Erythroblast (primary cell): ENCODE results near the gene TSC22D3.

Source experiments
- DNase-seq, 2 experiments: peaks; one replicate each; lab custom pipeline; 2025; lab: John Stamatoyannopoulos, UW
- GATA1 ChIP-seq: IDR thresholded peaks from 2 replicates; pipeline ENCODE4 v1.6.1; 2011; ENCODE audit warnings: low read depth, mild to moderate bottlenecking, control low read depth, low read length, moderate library complexity
- POLR2A ChIP-seq: IDR thresholded peaks from 2 replicates; pipeline ENCODE4 v1.6.1; 2011; ENCODE audit warnings: mild to moderate bottlenecking, low read length

The TSC22D3 gene

DNA sequence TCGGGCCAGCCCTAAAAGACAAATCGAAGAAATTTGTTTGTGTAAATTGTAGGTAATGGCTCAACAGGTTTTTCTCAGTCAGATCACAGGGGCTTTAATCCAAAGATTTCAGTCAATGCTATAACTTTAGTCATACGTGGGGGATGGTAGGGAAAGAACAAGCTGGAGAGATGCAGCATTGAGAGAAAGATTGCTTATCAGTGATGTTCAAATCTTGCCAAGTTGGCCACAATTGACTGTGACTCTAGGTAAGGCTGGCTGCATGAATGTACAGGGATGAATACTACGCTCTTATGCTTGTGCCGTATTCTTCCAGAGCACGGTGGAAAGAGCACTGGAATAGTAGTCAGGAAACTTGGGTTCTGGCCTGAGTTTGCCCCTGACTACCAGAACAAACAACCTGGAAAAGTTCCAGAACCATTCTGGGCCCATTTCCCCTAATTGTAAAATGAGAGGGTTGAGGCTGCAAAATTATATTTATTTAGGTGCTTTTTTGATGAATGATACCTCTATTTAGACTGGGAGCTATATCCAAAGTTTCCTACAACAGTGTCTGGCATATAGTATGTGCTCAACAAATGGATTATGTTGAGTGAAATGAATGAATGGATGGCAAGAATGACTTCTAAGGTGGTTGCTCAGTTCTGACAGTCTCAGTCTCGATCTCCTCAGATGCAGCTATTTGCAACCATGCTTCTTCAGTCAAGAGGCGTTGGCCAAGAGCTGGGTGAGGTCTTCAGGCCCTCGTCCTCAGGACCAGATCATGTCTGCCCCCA, 44.4 kb downstream of the TSC22D3 start:
- TF ChIP-seq GATA1 (no peak), POLR2A (no peak)
- DNase-seq = peak; percentile 19 to 23

DNA sequence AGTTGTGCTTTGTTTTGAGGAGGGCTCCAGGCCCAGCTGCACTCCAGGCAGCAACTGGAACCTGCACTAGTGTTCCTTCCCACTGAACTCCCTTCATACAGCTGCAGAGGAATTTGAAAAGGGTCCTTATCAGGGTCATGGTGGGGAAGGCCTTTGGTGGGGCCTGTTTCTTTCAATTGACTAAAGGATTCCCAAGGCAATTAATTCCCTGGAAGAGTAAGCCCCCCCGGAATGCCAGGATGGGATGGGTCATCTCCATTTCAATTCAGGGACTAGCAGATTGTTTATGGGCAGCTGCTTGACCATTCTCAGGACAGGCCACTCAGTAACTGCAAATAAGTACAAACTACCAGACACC, 45.3 kb downstream of the TSC22D3 start:
- DNase-seq = no peak
- TF ChIP-seq GATA1 (no peak), POLR2A (no peak)

DNA sequence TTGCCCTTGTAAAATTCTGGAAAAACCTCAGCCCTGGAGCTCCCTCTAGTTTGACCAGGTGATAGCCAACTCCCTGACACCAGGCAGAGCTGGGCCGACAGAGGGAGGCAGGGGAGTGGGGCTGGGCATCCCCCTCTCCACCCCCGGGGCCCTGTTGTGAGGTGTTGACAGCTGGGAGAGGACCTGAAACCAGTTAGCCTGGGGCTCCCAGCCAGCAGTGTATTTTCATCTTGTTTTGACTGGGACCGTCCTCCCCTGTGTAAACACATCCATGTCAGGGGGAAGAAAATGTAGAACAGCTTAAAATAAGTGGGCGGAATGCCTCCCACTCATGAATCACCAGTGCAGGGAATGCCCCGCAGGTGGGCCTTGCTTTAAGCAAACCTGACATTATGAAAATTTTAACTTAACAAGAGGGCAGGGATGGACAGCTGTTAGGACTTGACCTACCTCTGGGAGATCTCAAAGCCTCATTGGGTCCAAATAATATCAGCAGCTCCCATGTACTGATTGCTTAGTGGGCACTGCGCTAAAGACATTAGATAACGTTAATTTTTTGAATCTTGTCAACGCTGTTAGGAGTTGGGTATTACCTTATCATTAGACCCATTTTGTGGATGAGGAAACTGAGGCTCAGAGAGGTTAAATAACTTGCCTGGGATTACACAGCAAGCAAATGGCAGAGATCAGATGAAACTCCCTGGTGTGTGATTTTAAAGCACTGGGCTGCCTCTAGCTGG, 45.9 kb downstream of the TSC22D3 start:
- no peak for DNase-seq
- TF ChIP-seq GATA1 (no peak), POLR2A (no peak)

DNA sequence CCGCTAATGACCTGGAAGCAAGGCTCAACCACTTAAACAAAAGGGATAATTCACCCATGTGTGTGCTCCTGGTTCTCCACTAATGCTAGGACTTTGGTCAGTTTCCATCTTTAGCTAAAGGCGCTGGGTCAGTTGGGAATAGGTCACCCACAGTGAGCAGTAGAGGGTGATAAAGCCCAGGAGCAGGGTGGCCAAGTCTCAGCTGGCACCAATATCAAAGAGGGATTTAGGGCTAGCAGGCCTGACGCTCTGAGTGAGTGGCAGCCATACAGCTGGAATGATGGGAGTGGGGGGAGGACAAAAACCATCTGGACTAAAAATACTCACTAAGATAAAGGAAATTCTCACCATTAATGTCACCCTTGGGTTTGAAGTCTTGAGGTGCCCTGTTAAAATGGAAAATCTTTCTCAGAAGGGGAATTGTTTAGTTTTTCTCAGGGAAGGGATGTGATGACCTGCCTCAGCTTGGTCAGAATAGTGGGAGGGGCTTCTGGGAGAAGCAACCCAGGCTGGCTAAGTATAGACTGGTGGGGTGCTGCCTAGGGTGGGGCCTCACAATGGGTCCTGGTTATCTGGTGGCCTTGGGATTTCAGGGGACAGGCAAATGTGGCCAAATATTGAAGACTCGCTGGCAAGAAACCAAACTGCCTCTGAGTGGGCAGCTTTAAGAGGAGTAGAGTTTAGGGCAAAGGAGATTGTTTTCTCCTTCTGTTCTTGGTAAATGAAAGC, 47.1 kb downstream of the TSC22D3 start:
- TF ChIP-seq POLR2A (no peak), GATA1 (no peak)
- DNase-seq = peak; percentile 18 to 35

DNA sequence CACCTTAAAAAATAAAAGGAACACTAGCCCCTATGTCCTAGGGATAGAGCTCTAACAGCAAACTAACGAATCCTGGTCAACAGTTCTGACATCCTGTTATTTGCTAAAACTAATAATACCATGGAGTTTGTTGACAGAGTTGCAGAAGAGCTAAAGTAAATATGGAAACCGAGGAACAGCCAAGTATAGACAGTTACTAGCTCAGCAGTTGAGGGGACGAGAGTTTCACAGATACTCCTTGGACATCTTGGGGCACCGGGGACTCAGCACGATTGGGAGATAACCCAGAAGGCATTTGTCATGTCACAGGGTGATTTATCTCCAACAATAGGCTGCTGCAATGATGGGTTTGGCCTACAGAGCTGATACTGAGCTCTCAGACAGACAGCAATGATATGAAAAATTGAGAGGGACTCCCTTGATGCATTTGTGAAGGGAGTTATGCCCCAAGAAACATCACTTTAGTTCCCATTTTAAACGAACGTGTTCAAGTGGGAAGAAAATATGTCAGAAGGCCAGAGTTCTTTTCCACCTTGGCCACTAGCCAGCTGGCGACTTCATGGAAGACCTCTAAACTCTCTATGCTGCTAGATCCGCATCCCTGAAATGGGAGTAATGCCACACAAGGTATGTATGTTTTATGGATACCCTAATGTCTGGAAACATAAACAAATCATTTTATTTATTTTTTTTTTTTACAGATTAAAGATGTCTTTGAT, 48.6 kb downstream of the TSC22D3 start:
- TF ChIP-seq POLR2A (peak; percentile 34), GATA1 (no peak)
- DNase-seq = peak; percentile 46 to 80

DNA sequence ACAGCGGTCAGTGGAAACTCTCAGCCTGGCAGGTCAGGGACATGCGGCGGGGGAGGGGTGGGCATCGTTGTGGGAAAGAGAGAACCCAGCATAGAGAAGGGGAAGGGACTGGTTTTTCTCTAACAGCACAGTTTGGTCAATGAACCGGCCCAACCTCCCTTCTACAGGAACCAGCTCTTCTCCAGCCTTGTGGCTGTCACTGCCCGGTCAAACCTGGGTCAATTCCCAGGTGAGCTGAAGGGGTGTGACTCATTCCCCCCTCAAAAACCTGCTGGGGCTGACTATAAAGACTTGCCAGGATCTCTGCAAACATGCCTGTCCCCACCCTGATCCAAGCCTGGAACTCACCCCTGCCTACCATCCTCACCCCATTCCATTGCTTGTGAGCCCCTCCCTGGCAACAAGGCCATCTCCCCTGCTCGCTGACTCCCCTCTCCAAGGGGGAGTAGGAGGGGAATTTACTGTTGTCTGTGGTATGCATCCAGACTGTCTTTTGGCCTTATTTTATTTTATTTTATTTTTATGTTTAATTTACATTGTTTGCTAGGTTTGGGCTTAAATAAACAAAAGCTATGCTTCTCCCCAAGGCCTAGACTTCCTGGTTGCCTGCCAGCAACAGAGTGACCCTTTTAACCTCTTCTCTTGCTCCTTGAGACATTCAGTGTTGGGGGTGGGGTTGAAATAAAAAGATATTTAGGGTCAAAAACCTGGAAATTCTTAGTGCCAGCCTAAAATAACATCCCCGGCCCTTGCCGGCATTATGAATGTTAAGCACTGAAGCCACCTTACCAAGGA, 49.6 kb downstream of the TSC22D3 start:
- TF ChIP-seq POLR2A = no peak
- TF ChIP-seq GATA1 = no peak
- no peak for DNase-seq

DNA sequence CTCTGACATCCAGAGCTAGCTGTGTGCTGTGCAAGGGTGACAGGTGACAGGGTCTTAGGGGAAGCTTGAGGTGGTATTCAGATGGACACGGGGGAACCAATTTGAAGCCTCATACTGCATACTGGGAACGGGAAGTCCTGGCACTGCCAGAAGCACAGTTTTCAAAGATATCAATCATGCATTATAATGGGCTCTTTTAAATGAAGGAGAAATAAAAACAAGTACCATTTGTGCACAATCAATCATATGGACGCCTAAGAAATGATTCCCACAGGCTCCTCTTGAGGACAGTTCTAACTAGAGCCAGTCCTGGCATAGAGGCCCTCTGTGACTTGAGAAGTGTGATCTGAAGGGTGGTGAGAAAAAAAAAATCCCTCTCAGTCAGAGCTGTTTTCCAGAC, 50.9 kb downstream of the TSC22D3 start:
- DNase-seq = no peak

DNA sequence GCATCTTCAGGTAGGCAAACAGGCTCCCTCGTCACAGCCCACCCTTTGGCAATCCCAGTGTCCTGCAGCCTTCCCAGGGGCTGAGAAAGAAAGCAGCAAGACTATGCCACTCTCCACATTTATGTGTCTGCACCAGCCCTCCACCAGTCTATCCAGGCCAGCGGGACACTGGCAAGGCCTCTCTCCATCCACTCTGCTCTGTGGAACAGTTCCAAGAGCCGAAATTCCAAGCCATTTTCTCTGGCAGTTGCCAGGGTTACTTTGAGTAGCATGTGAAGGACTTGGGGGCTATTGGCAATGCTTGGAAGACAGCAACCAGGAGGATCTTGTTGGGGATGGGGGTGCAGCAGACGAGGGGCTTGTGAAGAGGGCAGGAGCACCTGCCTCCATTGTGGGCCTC, 52.1 kb downstream of the TSC22D3 start:
- DNase-seq = no peak
- TF ChIP-seq POLR2A (no peak), GATA1 (no peak)

More for the DNA sequence above, 50.9 kb downstream of the TSC22D3 start:
- TF ChIP-seq POLR2A = no peak
- no peak for TF ChIP-seq GATA1

DNA sequence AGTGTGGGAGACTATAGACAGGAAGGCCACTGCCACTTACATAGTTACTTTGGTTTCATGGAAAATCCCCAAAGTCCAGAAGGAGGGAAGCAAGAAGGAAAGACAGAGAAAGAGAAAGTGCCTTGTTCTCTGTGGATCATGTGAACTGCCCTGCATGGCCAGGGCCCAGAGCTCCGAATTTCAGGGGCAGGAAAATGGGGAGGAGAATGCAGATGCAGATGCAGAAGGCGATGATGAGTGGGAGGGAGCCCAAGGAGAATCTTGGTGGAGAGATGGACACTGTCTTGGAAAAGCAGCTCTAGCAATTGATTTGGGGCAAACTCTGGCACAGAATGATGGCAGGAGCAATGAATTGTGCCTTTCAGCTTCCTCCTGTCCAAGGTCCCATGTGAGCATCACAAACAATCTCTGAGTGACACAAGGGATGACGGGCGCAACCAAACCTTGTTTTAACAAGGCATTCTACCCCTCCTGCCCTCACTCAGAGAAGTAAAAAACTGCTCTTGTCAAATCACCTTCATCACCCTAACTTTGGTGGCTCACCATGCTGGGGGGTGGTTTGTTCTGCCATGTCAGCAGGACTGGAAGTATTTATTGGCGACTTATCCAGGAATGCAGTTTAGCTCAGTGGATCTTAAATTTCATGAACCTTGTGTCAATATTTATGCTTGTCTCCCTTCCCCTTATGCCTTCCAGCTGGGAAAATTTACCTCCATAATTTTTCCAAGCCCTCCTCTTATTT, 53.5 kb downstream of the TSC22D3 start:
- TF ChIP-seq GATA1 (no peak), POLR2A (no peak)
- DNase-seq = no peak

DNA sequence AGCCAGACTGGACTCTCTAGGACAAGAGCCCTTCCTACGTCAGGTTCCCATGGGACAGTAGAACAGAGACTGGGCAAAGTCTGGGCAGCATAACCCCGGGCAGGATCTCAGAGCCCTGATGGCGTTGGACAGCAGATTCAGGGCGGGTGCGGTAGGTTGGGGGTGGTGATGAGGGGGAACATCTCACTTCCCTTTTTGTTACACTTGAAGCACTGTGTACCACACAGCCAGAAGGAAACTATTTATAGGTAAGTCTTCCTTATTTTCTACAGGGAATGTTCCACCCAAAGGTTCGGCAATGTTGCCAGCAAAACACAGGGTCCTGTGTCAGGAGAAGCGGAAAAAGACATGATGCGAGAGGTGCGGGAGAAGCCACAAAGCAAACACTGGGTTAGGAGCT, 54.3 kb downstream of the TSC22D3 start:
- TF ChIP-seq GATA1 (no peak), POLR2A (no peak)
- no peak for DNase-seq

DNA sequence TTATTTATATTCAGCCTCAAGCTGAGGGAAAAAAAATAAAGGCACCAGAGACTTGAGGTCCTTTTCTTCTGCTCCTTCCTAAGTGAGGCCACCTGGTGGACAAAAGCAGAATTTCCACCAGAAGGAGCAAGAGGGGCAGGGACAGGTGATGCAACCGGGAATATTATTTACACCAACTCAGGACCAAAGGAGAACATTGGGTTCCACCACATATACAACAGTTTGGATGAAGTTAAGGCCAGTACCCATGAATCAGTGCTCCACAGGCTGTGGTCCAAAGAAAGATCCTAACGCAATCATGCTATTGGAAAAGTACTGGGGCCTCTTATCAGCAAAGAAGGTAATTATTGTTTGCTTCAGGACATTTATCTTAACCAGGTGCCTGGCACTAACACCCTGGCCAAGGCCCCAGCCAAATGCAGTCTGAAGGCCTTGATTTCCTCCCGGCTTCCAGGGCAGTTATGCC, 57.4 kb downstream of the TSC22D3 start:
- TF ChIP-seq POLR2A (no peak), GATA1 (no peak)
- DNase-seq = peak; percentile 77 to 87

DNA sequence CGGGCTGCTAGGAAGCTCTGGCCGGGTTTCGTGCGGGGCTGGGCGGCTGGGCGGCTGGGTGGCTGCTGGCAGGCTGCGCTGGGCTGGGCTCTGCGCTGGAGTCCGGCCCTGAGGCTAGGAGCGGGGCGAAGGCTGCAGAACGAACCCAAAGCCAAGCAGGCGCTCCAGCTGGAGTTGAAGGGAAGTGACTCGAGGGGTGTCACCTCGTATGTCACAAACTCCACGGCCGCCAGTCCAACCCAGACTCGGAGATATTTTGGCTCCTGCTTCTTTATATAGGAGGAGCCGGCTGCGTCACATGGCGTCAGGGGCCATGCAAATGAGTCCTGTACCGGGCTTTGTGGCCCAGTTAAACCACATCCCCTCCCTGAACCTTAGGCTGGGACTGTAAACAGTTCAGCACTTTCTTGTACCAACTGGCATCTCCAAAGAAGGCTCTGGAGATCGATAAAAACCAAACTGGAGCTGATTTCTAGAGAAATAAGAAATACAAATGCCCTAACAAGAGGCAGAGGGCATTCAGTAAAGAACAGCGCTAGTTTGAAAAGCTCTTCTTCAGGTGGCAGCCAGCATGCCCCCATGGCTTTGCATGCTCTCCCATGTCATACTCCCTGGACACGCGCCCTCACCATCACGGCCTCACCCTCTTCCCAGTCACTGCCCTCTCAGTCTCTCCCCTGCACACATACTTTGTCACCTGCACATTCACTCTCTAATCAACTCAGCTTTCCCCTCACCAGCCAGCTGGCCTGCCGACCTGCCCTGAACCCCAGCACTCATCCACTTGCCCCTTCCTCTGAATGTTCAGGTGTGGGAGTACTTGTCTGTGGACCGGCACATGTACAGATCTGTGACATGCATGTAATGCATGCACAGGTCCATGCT, 58.5 kb downstream of the TSC22D3 start:
- DNase-seq = peak; percentile 84 to 90
- TF ChIP-seq GATA1 = no peak
- TF ChIP-seq POLR2A = peak; percentile 99
